Stomach smooth muscle (tissue), 2 donors: ENCODE measurements around the gene NRN1L.

Source experiments
- H3K27ac ChIP-seq: one replicate; pipeline ENCODE4 v1.7.0; 2013; ENCODE audit warnings: mild to moderate bottlenecking, low read length, inconsistent platforms
- H3K27me3 ChIP-seq, 2 donors: one replicate each; pipeline ENCODE4 v1.7.0; 2013; ENCODE audit warnings: low read length in 2 of 2; ENCODE audit not compliant: insufficient read depth in 2 of 2, control insufficient read depth in 1 of 2
- H3K36me3 ChIP-seq, 2 donors: one replicate each; pipeline ENCODE4 v1.7.0; 2013; ENCODE audit warnings: low read length in 2 of 2; ENCODE audit not compliant: control insufficient read depth in 2 of 2, insufficient read depth in 2 of 2
- H3K4me1 ChIP-seq: one replicate; pipeline ENCODE4 v1.7.0; 2013; ENCODE audit warnings: low read length; ENCODE audit not compliant: control insufficient read depth, insufficient read depth
- H3K4me3 ChIP-seq, 2 donors: one replicate each; pipeline ENCODE4 v1.7.0; 2013; ENCODE audit warnings: low read length in 2 of 2
- H3K9ac ChIP-seq, 2 donors: one replicate each; pipeline ENCODE4 v1.7.0; 2013; ENCODE audit warnings: low read length in 2 of 2, mild to moderate bottlenecking in 1 of 2
- H3K9me3 ChIP-seq, 2 donors: one replicate each; pipeline ENCODE4 v1.7.0; 2013; ENCODE audit warnings: low read length in 2 of 2; ENCODE audit not compliant: control insufficient read depth in 2 of 2
- donor health status: healthy.
- donor health status: Pancreatic carcinoma.

Gene NRN1L

DNA sequence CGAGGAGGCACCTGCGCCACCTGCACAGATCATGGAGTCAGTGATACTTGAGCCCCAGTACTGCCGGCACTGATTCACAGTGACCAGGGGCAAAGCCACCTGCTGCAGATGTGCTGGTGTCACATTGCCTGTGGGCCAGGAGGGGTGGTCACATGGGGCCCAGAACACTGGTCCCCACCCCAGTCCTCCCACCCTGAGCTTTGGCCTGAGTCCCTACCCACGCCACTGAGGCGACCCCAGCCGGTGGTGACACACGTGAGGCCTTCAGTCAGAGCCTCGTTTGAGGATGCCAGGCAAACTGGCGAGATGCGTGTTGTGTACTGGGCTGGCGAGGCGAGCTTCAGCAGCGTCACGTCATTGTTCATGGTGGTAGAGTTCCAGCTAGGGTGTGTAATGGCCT, 45.5 kb downstream of the NRN1L start:
- H3K27me3 ChIP-seq: no peaks in the 10 kb centered on the region

DNA sequence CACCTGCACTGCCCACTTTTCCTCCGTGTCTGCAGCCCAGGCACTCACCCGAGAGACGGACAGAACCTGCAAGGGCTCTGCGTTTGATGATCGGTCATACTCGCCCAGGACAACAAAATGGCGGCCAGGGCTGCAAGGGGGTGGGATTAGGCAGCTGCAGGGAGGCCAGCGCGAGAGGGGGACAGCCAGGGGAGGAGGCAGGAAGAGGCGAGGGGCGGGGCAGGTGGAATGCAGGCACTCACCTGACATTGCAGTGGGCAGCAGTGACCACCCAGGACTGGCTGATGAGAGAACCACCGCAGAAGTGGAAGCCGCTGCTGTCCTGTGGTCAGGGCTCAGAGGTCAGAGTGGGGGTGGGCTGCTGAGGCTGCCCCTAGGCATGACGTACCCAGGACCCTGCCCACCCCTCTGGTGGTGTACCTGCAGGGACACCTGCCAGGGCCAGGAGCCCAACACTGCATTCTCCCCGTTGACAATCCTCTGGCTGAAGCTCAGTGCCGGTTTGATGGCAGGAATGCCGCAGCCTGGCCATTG, 46.1 kb downstream of the NRN1L start:
- H3K4me3 ChIP-seq: no peak overlapping the region
- H3K27me3 ChIP-seq: no peaks in the 10 kb centered on the region
- peaks cover 16 to 21% of the 10 kb centered on the region in 2 donors for H3K36me3 ChIP-seq
- H3K9ac ChIP-seq: no peak overlapping the region
- H3K4me1 ChIP-seq: peaks cover 29% of the 10 kb centered on the region
- H3K27ac ChIP-seq: no peak overlapping the region
- no peaks in the 10 kb centered on the region for H3K9me3 ChIP-seq

More for the DNA sequence above, 45.5 kb downstream of the NRN1L start:
- Histone ChIP-seq H3K27ac (no peak overlapping the region), H3K36me3 (peaks cover 16 to 21% of the 10 kb centered on the region in 2 donors), H3K9ac (no peak overlapping the region), H3K9me3 (no peaks in the 10 kb centered on the region), H3K4me1 (peaks cover 24% of the 10 kb centered on the region), H3K4me3 (no peak overlapping the region)

DNA sequence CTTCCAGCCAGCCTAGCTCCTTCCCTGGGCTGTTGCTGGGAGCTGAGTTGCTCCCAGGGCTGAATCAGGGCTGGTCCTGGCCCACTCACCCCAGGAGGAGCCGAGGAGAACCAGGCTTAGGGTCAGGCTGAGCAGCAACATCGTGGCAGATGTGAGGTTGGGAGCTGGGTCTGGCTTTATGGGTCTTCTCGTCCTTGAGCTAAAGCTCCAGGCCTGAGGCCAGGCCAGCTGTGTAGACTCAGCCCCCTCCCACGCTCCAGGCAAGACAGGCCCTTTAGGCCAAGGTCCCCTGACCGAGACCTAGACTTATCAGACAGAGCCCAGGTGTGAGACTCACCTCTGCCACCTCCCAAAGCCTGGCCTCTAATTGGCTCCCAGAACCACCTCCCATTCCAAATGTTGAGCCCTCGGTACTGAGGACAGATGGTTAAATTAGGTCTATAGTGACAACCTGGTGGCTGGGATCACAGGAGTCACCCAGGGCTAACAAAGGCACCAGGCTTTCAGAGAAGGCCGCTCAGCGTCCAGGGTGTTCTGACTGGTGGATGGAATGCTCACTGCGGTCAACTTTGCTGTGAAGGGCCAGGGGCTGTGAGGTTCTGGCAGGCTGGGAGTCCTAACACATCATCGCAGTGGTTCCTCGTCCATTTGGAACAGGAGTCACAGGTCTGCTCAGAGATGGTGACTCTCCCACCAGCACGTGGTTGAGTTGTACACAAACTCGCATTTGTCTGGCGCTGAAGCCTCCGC, 47.2 kb downstream of the NRN1L start, which contains the start of gene CTRL:
CTRL (minus strand) TSS at position 151 of the 750 bp plus-strand sequence; CDS start at position 141, 10 bp downstream.
- no peak within 1 kb of the TSS for H3K27ac ChIP-seq
- peaks cover 20% of the 10 kb centered on the region for H3K4me1 ChIP-seq
- H3K36me3 ChIP-seq: peaks cover 16 to 21% of the 10 kb centered on the region in 2 donors
- no peak within 1 kb of the TSS for H3K4me3 ChIP-seq
- no peaks in the 10 kb centered on the region for H3K9me3 ChIP-seq
- H3K9ac ChIP-seq: no peak within 1 kb of the TSS
- no peaks in the 10 kb centered on the region for H3K27me3 ChIP-seq

DNA sequence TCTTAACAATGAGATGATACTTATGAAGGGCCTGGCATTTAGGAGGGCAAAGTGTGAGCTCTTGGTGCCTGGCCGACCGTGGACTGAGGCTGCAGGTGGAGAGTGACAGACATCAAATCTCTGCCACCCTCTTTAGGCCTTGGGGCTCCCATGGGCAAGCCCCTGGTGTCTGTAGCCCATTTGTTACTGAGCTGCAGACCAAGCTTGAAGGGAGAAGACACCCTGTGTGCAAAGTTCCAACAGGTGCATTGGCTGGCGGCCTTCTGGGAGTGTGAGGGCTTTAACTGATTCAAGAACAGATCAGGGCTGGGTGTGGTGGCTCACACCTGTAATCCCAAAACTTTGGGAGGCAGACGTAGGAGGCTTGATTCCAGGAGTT, 47.8 kb downstream of the NRN1L start:
- no peak overlapping the region for H3K9ac ChIP-seq
- peaks cover 15 to 20% of the 10 kb centered on the region in 2 donors for H3K36me3 ChIP-seq
- H3K4me3 ChIP-seq: no peak overlapping the region
- no peaks in the 10 kb centered on the region for H3K9me3 ChIP-seq
- H3K4me1 ChIP-seq: peaks cover 23% of the 10 kb centered on the region
- H3K27me3 ChIP-seq: no peaks in the 10 kb centered on the region
- H3K27ac ChIP-seq: no peak overlapping the region

DNA sequence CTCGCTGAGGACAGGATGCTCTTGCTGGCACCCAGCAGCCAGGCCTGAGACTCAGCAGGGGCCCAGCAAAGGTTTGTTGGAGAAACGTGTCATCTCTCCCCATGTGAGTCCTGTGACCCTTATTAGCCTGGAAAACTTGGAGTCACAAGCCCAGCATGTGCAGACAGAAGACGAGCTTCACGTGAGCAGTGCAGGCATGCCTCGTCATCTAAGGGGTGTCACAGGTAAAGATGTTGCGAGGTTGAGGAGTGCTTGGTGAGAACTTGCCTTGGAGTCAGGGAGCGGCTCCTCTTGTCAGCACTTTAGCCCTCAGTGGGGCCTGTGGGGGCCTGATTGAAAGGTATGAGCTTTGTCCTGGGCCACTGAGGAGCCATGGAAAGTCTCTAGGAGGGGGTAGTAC, 49.1 kb downstream of the NRN1L start:
- Histone ChIP-seq H3K27me3 (no peaks in the 10 kb centered on the region), H3K9me3 (no peaks in the 10 kb centered on the region), H3K36me3 (peaks cover 7 to 11% of the 10 kb centered on the region in 2 donors), H3K9ac (no peak overlapping the region), H3K4me3 (no peak overlapping the region), H3K4me1 (peaks cover 23% of the 10 kb centered on the region), H3K27ac (no peak overlapping the region)

DNA sequence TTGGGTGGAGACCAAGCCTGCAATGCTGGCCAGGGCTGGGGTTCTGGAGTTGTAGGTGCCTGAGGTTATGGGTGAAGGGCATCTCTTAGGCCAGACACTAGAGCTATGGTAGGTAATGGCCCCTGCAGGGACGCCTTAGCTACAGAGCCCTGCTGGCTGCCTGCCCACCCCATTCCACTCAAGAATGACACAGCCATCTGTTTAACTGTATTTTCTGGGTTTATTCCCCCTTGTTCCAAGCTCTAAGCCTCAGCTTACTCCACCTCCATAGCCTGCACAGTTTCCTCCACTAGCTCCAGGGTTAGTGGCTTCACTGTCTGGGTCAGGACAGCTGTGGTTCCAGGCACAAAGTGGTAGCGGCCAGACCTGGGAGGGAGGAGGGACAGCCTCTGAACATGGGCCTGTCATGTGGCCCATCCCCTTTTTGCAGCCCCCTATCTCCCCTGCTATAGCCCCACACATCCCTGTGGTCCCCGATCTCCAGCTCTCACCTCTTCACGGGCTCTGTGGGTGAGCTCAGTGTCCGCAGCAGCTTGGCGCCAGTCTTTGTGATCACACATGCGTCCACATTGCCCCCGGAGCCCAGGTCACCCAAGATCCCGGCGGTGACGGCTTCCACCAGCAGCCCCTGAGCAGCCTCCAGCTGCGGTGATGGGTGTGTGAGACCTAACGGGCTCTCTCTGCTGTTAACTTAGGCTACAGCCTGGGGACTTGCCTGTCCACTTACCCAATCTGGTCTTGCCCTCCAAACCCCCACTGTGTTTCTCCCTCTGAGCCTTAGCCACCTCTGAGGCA, 49.8 kb downstream of the NRN1L start:
- H3K4me3 ChIP-seq: peak overlapping the region; percentile 98

DNA sequence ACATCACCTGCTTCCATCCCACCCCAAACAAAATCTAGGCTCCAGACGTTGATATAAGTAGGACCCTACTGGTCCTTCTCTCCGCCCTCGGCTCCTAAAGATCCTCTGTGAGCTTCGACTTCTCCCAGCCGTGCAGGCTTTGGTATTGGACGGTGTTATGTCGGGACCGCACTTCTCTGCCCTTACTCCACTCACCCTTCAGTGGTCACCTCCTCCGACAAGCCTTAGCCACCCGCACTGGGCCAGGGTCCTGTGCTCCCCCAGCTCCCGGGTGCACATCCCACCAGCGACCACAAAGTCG, 50.4 kb downstream of the NRN1L start:
- Histone ChIP-seq H3K27ac (peak overlapping the region; percentile 76), H3K9ac (peak overlapping the region; percentile 75 to 84), H3K9me3 (no peaks in the 10 kb centered on the region), H3K4me3 (peak overlapping the region; percentile 98), H3K36me3 (peaks cover 6 to 13% of the 10 kb centered on the region in 2 donors), H3K4me1 (peaks cover 26% of the 10 kb centered on the region), H3K27me3 (no peaks in the 10 kb centered on the region)

More for the DNA sequence above, 49.8 kb downstream of the NRN1L start:
- Histone ChIP-seq H3K4me1 (peaks cover 23% of the 10 kb centered on the region), H3K27me3 (no peaks in the 10 kb centered on the region), H3K36me3 (peaks cover 6 to 11% of the 10 kb centered on the region in 2 donors), H3K9me3 (no peaks in the 10 kb centered on the region), H3K9ac (peak overlapping the region; percentile 75 to 84), H3K27ac (peak overlapping the region; percentile 76)

DNA sequence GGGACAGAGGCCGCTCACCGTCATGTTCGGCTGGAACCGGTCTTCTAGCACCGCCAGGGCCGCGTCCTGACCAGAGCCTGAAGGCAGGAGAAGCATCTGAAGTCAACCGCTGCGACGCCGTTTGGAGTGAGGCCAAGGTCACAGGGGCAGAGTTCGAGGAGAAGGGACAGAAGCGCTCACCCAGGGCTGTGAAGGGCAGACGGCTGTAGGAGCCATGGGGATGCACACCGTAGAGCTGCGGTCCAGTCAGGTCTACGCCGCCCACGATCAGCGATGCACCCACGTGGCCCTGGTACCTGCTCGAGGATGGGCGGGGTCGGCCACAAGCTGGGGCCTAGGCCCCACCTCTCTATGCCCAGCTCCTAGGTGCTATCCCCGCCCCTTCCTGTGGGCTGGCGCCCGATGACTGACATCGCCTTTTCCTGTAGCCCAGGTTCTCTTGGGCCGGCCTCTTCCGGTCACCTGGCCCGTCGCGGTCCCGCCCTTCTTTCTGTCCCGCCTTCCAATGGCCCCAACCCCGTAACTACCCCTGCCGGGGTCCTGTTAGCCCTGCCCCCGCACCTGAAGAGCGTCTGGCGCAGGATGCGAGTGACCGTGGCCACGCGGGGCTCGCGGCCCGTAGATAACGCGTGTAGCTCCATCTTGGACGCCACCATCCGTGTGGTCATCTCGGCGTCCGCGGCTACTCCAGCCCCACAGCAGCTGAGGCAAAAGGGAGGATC, 50.9 kb downstream of the NRN1L start:
- no peaks in the 10 kb centered on the region for H3K27me3 ChIP-seq
- H3K4me1 ChIP-seq: peaks cover 29% of the 10 kb centered on the region
- H3K9me3 ChIP-seq: no peaks in the 10 kb centered on the region
- peak overlapping the region; percentile 98 for H3K4me3 ChIP-seq
- peaks cover 7 to 13% of the 10 kb centered on the region in 2 donors for H3K36me3 ChIP-seq
- H3K27ac ChIP-seq: peak overlapping the region; percentile 76
- peak overlapping the region; percentile 84 for H3K9ac ChIP-seq
